A673 (cell line): ENCODE results near the gene ERP44. TPM values are rescaled to one million over a fixed set of nuclear protein-coding genes. Genes with fewer than 3 reads are reported as not detected.

Experiments
- BruUV-seq: library from RNA; stranded (reverse); fragments of 400-500 nt; replicated peaks from 2 replicates; lab custom pipeline; 2021; lab: Mats Ljungman, UMichigan
- CTCF ChIA-PET: fragments of 300-600 bp; sonication (Branson Sonifier 250); formaldehyde crosslinking; loops from one replicate; lab custom pipeline; 2022; ENCODE audit warnings: antibody characterized with exemption; lab: Charles Lee
- POLR2A ChIA-PET: fragments of 300-600 bp; sonication (Branson Sonifier 250); formaldehyde crosslinking; loops from one replicate; lab custom pipeline; 2022; ENCODE audit warnings: antibody characterized with exemption; ENCODE audit not compliant: low non-redundant PET; lab: Charles Lee
- DNase-seq: peaks from one replicate; pipeline ENCODE4 v3.0.0-alpha.2; 2015; ENCODE audit warnings: low spot score
- H3K27ac ChIP-seq: fragments of 200-600 bp; sonication (generic); 2 replicates; pipeline ENCODE4 v1.5.1; 2016; ENCODE audit warnings: mixed run types, low read depth, mild to moderate bottlenecking, mixed read lengths, antibody characterized with exemption, low read length; ENCODE audit not compliant: poor library complexity, severe bottlenecking
- H3K27me3 ChIP-seq: fragments of 200-600 bp; sonication (generic); replicated peaks from 2 replicates; pipeline ENCODE4 v1.6.1; 2017; ENCODE audit warnings: mixed run types, low read depth, mild to moderate bottlenecking, mixed read lengths, antibody characterized with exemption, low read length; ENCODE audit not compliant: insufficient read depth, poor library complexity
- H3K36me3 ChIP-seq: fragments of 200-600 bp; sonication (generic); 2 replicates; pipeline ENCODE4 v1.6.1; 2016; ENCODE audit warnings: mixed run types, mild to moderate bottlenecking, mixed read lengths, antibody characterized with exemption, low read length; ENCODE audit not compliant: insufficient read depth, poor library complexity, severe bottlenecking
- H3K4me1 ChIP-seq: fragments of 200-600 bp; sonication (generic); 2 replicates; pipeline ENCODE4 v1.6.1; 2017; ENCODE audit warnings: mixed run types, mild to moderate bottlenecking, mixed read lengths, antibody characterized with exemption, low read length; ENCODE audit not compliant: insufficient read depth, poor library complexity, severe bottlenecking
- H3K4me3 ChIP-seq: fragments of 200-600 bp; sonication (generic); 2 replicates; pipeline ENCODE4 v1.5.1; 2016; ENCODE audit warnings: low read depth, mixed run types, mild to moderate bottlenecking, mixed read lengths, low read length; ENCODE audit not compliant: poor library complexity, severe bottlenecking
- H3K9me3 ChIP-seq: fragments of 200-600 bp; sonication (generic); 2 replicates; pipeline ENCODE4 v1.6.1; 2016; ENCODE audit warnings: mixed run types, low read depth, mild to moderate bottlenecking, mixed read lengths, antibody characterized with exemption, low read length; ENCODE audit not compliant: poor library complexity, severe bottlenecking
- CTCF ChIP-seq: fragments of 300-800, 200-600 bp; sonication (generic); conservative IDR thresholded peaks from 2 replicates; pipeline ENCODE4 v1.5.1; 2017; ENCODE audit warnings: low read depth, mild to moderate bottlenecking, antibody characterized with exemption, low read length, moderate library complexity, mixed read lengths
- EZH2 ChIP-seq: fragments of 200-600 bp; sonication (generic); IDR thresholded peaks from 2 replicates; pipeline ENCODE4 v1.6.1; 2017; ENCODE audit warnings: borderline replicate concordance, low read depth, mild to moderate bottlenecking, mixed read lengths, antibody characterized with exemption, low read length; ENCODE audit not compliant: poor library complexity, severe bottlenecking
- intact Hi-C: fragments of 100-400 bp; cut with micrococcal nuclease; formaldehyde crosslinking; loops from one replicate; pipeline ENCODE4 v1.10.0; 2022; ENCODE audit not compliant: unreplicated experiment
- total RNA-seq: library from RNA; stranded (reverse); gene quantifications from 2 replicates; pipeline ENCODE4 v1.2.3, GENCODE V29; 2021

ERP44 gene
- total RNA-seq, 1 experiment from 2014 or later, result 16.8 TPM

GRCh38 chr9:100131216-100131615 is 32.4 kb upstream of the ERP44 start:
- CTCF ChIA-PET, result no interaction called here

GRCh38 chr9:100129772-100130171 is 31.0 kb upstream of the ERP44 start:
- Histone ChIP-seq H3K9me3 (no peaks in the 10 kb centered on the region), H3K27ac (no peak overlapping the region), H3K4me3 (no peak overlapping the region), H3K4me1 (peaks cover 11% of the 10 kb centered on the region), H3K36me3 (no peaks in the 10 kb centered on the region), H3K27me3 (no peaks in the 10 kb centered on the region)
- BruUV-seq, result no TSS peak
- POLR2A ChIA-PET, result no interaction called here
- intact Hi-C loops, result no loop called here
- CTCF ChIA-PET, result no interaction called here
- no peak for DNase-seq
- no peak for TF ChIP-seq EZH2
- TF ChIP-seq CTCF, result no peak

More at GRCh38 chr9:100131216-100131615, 32.4 kb upstream of the ERP44 start:
- DNase-seq, result no peak
- Histone ChIP-seq H3K36me3 (no peaks in the 10 kb centered on the region), H3K4me3 (no peak overlapping the region), H3K27ac (no peak overlapping the region), H3K9me3 (no peaks in the 10 kb centered on the region), H3K4me1 (peaks cover 11% of the 10 kb centered on the region), H3K27me3 (no peaks in the 10 kb centered on the region)
- TF ChIP-seq CTCF (no peak), EZH2 (no peak)
- POLR2A ChIA-PET, result no interaction called here
- no TSS peak for BruUV-seq
- intact Hi-C loops, result no loop called here

GRCh38 chr9:100126423-100126822 is 27.6 kb upstream of the ERP44 start:
- no TSS peak for BruUV-seq
- H3K27ac ChIP-seq, result no peak overlapping the region
- H3K9me3 ChIP-seq, result no peaks in the 10 kb centered on the region
- POLR2A ChIA-PET, result no interaction called here
- H3K4me3 ChIP-seq, result no peak overlapping the region
- peaks cover 11% of the 10 kb centered on the region for H3K4me1 ChIP-seq
- H3K36me3 ChIP-seq, result no peaks in the 10 kb centered on the region
- intact Hi-C loops, result no loop called here
- CTCF ChIA-PET, result no interaction called here
- H3K27me3 ChIP-seq, result no peaks in the 10 kb centered on the region
- TF ChIP-seq EZH2 (no peak), CTCF (no peak)
- DNase-seq, result no peak
